Muscle of leg (tissue), 11 donors: ENCODE measurements around the gene MEGF11. TPM values are rescaled to one million over a fixed set of nuclear protein-coding genes. Genes with fewer than 3 reads are reported as not detected.

Experiments
- DNase-seq: peaks from one replicate; pipeline ENCODE4 v3.0.0; 2013
- H3K27ac ChIP-seq: one replicate; pipeline ENCODE4 v1.5.1; 2013; ENCODE audit warnings: mild to moderate bottlenecking, low read length, control low read depth
- H3K27me3 ChIP-seq: one replicate; pipeline ENCODE4 v1.6.1; 2013; ENCODE audit warnings: low read length; ENCODE audit not compliant: control insufficient read depth, insufficient read depth
- H3K36me3 ChIP-seq: one replicate; pipeline ENCODE4 v1.6.1; 2013; ENCODE audit warnings: low read length; ENCODE audit not compliant: control insufficient read depth, insufficient read depth
- H3K4me1 ChIP-seq: one replicate; pipeline ENCODE4 v1.6.1; 2013; ENCODE audit warnings: low read length; ENCODE audit not compliant: control insufficient read depth, insufficient read depth
- H3K4me3 ChIP-seq: one replicate; pipeline ENCODE4 v1.5.1; 2013; ENCODE audit warnings: low read length, control low read depth
- H3K9me3 ChIP-seq: replicated peaks from 2 replicates; pipeline ENCODE4 v1.6.1; 2013; ENCODE audit warnings: low read depth, low read length; ENCODE audit not compliant: control insufficient read depth
- WGBS: methylation state at CpG from one replicate; pipeline ENCODE4 v1.1.5; 2013; ENCODE audit warnings: missing lambda C conversion rate; ENCODE audit not compliant: insufficient coverage; 5-methylcytosine and 5-hydroxymethylcytosine counted together
- polyA plus RNA-seq, 8 donors: library from polyadenylated mRNA; unstranded; fragments of 120-200 nt; gene quantifications; one replicate each; pipeline versions ENCODE4 v1.2.1 to v1.2.3, GENCODE V29; 2013; ENCODE audit warnings: inconsistent platforms in 1 of 8, low replicate concordance in 1 of 8; ENCODE audit not compliant: insufficient read length in 8 of 8, insufficient read depth in 1 of 8
- total RNA-seq: library from RNA; stranded (reverse); fragments of 120-200 nt; gene quantifications from one replicate; pipeline ENCODE4 v1.2.4, GENCODE V29; 2013

The MEGF11 gene
- total and polyA plus RNA-seq, 9 donors, result 0.13 to 0.68 (median 0.31) TPM

DNA sequence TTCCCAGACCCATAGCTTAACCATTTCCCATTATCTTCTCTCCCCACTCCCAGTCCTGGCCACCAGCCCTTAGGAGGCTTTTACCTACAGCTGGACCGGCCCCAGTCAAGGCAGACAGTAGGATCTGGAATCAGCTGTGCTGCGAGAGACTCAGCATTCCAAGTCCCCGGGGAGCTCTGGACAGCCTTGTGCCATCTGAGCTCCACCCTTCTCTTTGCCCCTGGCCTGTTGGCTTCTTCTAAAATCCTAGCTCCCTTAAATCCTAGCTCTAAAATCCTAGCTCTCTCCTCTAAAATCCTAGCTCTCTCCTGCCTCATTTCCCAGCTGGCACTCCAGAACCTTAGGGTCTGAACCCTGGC, 21.3 kb downstream of the MEGF11 start:
- no peak overlapping the region for H3K4me3 ChIP-seq
- no peak for DNase-seq
- H3K27me3 ChIP-seq, result peaks cover 18% of the 10 kb centered on the region
- WGBS, result 54% methylated on average over 3 of the region's 3 CpGs
- peaks cover 5% of the 10 kb centered on the region for H3K4me1 ChIP-seq
- no peak overlapping the region for H3K27ac ChIP-seq
- no peaks in the 10 kb centered on the region for H3K36me3 ChIP-seq
- peaks cover 3% of the 10 kb centered on the region for H3K9me3 ChIP-seq

DNA sequence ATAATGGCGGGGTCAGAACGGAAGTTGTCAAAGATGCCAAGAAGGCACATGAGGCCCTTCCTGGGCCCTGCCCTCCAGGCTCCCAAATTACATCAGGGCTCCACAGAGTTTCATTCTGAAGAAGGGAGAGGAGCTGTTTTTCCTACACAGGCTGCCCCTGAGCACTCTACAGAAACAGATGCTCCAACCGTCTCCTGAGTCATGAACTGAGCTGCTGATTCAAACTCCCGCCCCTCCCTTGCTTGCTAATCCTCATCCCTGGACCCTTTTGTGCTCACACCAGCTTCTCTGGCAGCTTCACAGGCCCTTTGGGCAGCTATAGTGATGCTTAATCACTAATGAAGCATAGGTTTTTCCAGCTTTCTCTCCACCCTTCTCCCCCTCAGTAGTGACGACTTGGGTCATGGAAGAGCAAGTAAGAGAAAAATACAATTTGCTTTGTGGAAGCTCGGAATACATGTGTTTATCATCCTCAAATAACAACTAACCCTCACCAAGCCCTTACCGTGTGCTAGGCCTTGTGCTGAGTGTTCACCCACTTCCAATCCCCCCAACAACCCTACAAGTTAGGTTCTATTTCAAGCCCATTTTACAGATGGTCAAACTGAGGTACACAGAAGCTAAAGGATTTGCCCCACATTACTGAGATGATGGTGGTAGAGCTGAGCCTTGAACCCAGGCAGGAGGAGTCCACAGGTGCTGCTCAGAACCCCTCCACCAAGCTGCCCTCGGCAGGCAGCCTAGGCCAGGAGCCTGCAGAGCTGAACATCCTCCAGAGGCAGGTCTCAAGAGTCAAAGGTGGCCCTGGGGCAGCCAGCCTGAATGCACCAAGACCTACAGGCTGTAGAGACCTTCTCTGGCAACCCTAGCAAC, 21.9 kb downstream of the MEGF11 start:
- DNase-seq, result peak; percentile 18
- Histone ChIP-seq H3K9me3 (peaks cover 3% of the 10 kb centered on the region), H3K36me3 (no peaks in the 10 kb centered on the region), H3K27me3 (peaks cover 13% of the 10 kb centered on the region), H3K4me3 (no peak overlapping the region), H3K27ac (no peak overlapping the region), H3K4me1 (peaks cover 5% of the 10 kb centered on the region)
- WGBS, result 47% methylated on average over 4 of the region's 8 CpGs

DNA sequence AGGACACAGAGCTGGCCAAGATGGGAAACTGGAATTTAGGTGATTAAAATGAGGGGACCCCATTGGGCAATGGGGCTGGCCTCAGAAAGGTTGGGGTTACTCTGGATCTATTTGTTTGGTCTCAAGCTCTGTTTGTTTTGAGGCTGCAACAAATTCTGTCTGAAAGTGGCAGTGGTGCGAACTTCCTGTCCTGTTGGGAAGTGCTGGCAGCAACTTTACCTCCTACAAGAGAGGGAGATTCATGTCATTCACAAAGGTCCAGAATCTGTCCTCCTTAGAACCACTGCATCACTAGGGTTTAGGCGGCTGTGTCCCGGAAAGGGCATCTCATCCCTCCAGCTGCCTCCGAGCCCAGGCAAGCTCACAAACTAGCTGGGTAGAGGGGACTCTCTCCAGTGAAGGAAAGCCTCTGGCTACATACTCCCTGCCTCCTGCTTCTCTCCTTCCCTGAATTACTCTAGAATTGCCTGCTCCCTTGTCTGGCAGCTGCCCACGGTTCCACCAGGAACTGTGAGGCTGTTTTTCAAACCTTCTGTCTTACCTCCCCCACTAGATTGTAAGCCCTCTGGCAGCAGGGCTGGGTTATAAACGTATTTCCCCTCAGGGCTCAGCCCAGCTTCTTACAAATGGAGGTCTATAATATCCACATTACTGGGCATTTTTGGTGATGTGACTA, 23.6 kb downstream of the MEGF11 start:
- no peak for DNase-seq
- WGBS, result 38% methylated on average over 3 of the region's 6 CpGs
- Histone ChIP-seq H3K4me3 (no peak overlapping the region), H3K4me1 (peaks cover 5% of the 10 kb centered on the region), H3K9me3 (peaks cover 3% of the 10 kb centered on the region), H3K27me3 (peaks cover 5% of the 10 kb centered on the region), H3K36me3 (no peaks in the 10 kb centered on the region), H3K27ac (no peak overlapping the region)

DNA sequence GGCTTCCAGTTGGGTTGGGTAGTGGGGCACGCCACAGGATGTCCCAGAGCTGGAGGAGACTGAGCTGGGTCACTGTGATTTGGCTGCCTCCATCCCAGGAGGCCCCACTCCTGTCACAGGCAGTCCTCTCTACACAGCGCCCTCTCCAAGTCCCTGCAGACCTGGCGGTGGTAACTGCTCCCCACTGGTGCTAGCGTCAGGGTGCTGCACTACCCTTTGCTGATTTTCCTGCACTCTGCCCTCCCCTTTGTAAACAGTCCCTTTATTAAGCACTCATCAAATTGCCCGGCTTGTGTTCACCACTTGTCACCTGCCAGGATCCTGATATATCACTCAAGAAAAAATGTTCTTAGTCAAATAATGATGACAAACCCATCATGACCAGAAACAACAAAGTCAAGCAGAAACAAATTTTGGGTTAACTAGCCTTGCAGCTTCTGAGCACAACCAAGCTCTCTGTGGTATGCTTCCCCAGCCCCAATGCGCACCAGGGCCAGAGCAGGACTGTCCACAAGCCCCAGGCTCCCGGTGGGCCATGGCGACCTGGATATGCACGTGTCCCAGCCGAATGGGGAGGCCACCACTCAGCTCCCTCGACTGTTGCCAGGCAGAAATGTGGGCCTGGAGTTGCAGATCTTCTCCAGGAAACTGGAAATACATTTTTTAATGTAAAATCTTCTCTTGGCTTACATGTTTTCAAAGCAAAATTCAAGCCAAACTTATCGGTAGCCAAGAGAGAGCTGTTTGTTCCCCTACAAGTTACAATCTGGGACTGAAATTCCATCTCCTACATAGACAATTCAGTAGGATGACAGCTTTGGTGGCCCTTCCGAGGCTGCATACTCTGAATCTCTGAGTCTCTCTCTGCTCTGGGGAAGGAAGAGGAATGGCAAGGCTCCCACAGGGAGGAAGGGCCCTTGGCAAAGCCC, 24.5 kb downstream of the MEGF11 start:
- Histone ChIP-seq H3K27ac (no peak overlapping the region), H3K4me1 (peaks cover 5% of the 10 kb centered on the region), H3K4me3 (no peak overlapping the region), H3K9me3 (peaks cover 3% of the 10 kb centered on the region), H3K27me3 (peaks cover 5% of the 10 kb centered on the region), H3K36me3 (no peaks in the 10 kb centered on the region)
- peak; percentile 13 for DNase-seq
- 89% methylated on average over 9 of the region's 13 CpGs for WGBS

- peaks cover 5% of the 10 kb centered on the region for H3K4me1 ChIP-seq
- no peak overlapping the region for H3K27ac ChIP-seq
- H3K4me3 ChIP-seq, result no peak overlapping the region
- no peak for DNase-seq
- H3K36me3 ChIP-seq, result no peaks in the 10 kb centered on the region
- H3K27me3 ChIP-seq, result peaks cover 5% of the 10 kb centered on the region
- WGBS, result 100% methylated on average over 1 of the region's 8 CpGs
- peaks cover 3% of the 10 kb centered on the region for H3K9me3 ChIP-seq
Measured at GRCh38 chr15:66226736-66227135, 26.8 kb downstream of the MEGF11 start.

DNA sequence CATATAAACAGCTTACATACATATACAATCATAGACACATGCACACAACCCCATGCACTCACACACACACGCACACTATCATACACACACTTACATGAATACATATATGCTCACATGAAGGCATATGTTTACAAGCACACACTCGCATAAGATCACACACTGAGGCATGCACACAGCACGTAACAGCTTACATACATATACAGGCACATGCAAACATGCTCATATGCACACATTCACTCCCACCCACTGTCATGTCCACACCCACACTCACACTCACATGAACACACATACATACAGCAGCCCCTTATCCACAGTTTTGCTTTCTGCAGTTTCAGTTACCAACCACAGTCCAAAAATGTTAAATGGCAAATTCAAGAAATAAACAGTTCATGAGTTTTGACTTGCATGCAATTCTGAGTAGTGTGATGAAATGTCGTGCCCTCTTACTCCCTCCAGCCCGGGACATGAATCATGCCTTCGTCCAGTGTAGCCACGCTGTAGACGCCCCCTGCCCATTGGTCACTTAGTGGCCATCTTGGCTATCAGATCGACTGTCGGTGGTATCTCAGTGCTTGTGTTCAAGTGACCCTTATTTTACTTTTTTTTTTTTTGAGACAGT, 27.8 kb downstream of the MEGF11 start:
- DNase-seq, result no peak
- peaks cover 3% of the 10 kb centered on the region for H3K4me1 ChIP-seq
- H3K9me3 ChIP-seq, result peaks cover 3% of the 10 kb centered on the region
- H3K36me3 ChIP-seq, result no peaks in the 10 kb centered on the region
- H3K4me3 ChIP-seq, result no peak overlapping the region
- H3K27me3 ChIP-seq, result peaks cover 5% of the 10 kb centered on the region
- H3K27ac ChIP-seq, result no peak overlapping the region
- 90% methylated on average over 10 of the region's 10 CpGs for WGBS

- peaks cover 3% of the 10 kb centered on the region for H3K9me3 ChIP-seq
- H3K4me3 ChIP-seq, result no peak overlapping the region
- DNase-seq, result no peak
- WGBS, result 51% methylated on average over 6 of the region's 6 CpGs
- H3K4me1 ChIP-seq, result peaks cover 3% of the 10 kb centered on the region
- H3K27me3 ChIP-seq, result peaks cover 5% of the 10 kb centered on the region
- H3K36me3 ChIP-seq, result no peaks in the 10 kb centered on the region
- H3K27ac ChIP-seq, result no peak overlapping the region
Measured at GRCh38 chr15:66224946-66225345, 28.6 kb downstream of the MEGF11 start.

GRCh38 chr15:66222273-66223198, 31.0 kb downstream of the MEGF11 start:
- WGBS, result 82% methylated on average over 2 of the region's 11 CpGs
- peaks cover 5% of the 10 kb centered on the region for H3K27me3 ChIP-seq
- no peak for DNase-seq
- H3K4me3 ChIP-seq, result no peak overlapping the region
- H3K4me1 ChIP-seq, result peaks cover 3% of the 10 kb centered on the region
- H3K9me3 ChIP-seq, result no peaks in the 10 kb centered on the region
- H3K27ac ChIP-seq, result no peak overlapping the region
- H3K36me3 ChIP-seq, result no peaks in the 10 kb centered on the region

GRCh38 chr15:66221126-66221525, 32.4 kb downstream of the MEGF11 start:
- H3K27me3 ChIP-seq, result peaks cover 5% of the 10 kb centered on the region
- H3K4me3 ChIP-seq, result no peak overlapping the region
- H3K9me3 ChIP-seq, result no peaks in the 10 kb centered on the region
- 6% methylated on average over 7 of the region's 9 CpGs for WGBS
- no peak overlapping the region for H3K27ac ChIP-seq
- H3K36me3 ChIP-seq, result no peaks in the 10 kb centered on the region
- peak; percentile 45 for DNase-seq
- peaks cover 3% of the 10 kb centered on the region for H3K4me1 ChIP-seq
